Umbilical cord (tissue), 2 donors: ENCODE data around the gene CLCNKA. TPM values are rescaled to one million over a fixed set of nuclear protein-coding genes. Genes with fewer than 3 reads are reported as not detected.

Experiments used
- DNase-seq: peaks from one replicate; pipeline ENCODE4 v3.0.0-alpha.2; 2015; ENCODE audit warnings: low spot score
- total RNA-seq: library from RNA; depleted of rRNA; stranded (reverse); fragments of >200 nt; gene quantifications from one replicate; pipeline ENCODE4 v1.2.3, GENCODE V29; 2014; ENCODE audit warnings: low replicate concordance; ENCODE audit not compliant: insufficient read depth

CLCNKA gene
- total RNA-seq, 1 donor from 2014 or later: not detected

DNA sequence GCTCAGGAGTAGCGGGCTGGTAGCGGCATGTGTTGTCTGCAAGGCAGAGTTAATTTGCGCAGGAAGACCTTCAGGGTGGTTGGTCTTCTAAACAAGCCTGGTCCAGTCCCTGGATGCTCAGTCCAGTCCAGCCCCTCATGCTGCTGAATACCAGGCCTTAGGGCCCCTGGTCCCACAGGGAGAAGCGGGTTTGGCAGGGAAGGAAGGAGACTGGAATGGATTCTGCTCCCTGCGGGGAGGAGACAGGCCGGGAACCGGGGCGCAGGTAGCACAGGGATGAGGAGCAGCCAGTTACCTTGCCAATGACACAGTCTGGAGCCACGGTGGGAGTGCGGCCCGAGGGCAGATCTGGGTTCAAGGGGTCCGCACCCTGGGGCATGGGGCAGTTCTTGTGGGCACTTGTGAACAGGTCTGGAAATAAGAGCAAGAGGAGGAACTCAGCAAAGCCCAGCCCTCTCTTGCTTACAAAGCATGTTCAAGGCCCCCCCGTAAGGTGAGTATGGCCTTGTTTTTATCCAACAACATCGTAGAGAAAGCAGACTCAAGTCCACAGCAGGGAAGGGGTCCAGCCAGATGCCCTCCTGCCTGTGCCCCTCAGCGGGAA lies 41.5 kb downstream of the CLCNKA start:
- no peak for DNase-seq

DNA sequence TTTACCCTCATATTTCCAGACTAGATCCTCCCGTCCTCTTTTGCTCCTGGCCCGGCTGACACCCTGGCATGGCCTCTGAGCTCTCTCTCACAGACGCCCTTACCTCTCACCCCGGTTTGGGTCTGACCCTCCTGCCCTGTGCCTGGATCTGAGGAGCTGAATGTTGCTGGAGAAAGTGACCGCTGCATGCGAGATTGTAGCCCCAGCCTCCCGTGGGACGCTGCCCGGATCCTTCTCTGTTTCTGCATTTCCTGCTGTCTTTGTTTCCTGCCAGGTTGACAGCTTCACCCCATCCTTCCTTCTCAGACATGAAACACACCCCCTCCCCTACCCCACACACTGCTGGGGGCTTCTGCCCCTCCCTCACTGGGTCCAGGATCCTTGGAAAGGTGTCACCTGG lies 42.1 kb downstream of the CLCNKA start:
- DNase-seq: no peak

- DNase-seq: peak; percentile 69
These were observed 42.9 kb downstream of the CLCNKA start for GRCh38 chr1:16064536-16065268.

GRCh38 chr1:16065269-16065576 lies 43.4 kb downstream of the CLCNKA start:
- no peak for DNase-seq

DNA sequence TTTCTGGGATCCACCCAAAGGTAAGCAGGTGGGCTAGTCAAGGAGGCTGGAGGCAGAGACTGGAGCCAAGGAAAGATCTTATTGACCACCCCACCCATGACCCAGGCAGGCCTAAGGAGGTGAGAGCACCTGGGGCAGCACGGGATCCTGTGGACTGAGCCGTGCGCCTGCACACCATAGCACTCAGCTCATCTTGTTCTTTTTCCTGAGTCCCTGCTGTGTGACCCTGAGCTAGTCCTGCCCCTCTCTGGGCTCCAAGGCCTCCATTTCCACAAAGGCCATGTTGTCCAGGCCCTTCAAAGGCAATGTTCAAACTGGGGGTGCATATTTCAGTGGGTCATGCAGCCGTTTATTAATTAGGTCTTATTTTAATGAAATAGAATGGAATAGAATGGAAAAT lies 44.4 kb downstream of the CLCNKA start:
- DNase-seq: no peak

GRCh38 chr1:16067127-16067768 lies 45.4 kb downstream of the CLCNKA start:
- DNase-seq: no peak

DNA sequence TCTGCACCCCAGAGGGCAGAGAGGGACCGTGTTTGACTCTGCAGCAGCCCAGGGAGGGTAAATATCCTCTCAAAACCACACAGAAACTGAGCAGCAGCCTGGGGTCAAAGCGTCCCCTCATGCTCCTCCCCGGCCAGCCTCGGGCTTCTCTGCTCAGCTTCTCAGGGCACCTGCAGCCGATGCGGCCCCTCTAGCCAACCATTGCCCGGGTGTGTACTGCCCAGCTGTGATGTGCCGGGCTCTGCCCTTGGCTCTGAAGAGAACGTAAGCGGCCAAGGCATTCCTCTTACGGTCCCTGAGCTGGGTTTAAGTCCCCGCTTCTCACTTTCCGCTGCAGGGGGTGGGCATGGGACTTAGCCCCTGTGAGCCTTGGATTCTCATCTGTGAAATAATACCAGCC lies 46.1 kb downstream of the CLCNKA start:
- DNase-seq: no peak

GRCh38 chr1:16068356-16069270 lies 46.8 kb downstream of the CLCNKA start:
- no peak for DNase-seq

GRCh38 chr1:16070640-16071355 lies 49.0 kb downstream of the CLCNKA start:
- DNase-seq: no peak

DNA sequence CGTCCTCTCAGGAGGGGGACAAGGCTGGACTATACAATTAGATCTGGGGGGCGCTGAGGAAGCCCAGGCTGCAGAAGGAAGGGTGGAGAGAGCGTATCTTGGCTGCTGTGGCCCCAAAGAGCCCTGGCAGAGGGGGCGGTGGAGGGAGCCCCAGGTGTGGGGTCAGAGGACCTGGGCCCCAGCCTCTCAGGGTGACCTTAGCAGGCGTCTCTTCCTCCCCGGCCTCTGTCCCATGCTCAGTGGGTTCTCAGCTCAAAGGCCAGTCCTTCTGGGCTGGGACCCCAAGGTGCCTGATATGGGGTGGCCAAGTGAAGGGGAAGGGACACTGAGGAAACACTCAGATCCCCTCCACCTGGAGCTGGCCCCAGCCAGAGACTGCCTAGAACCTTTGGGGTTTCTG lies 49.8 kb downstream of the CLCNKA start:
- no peak for DNase-seq

GRCh38 chr1:16072095-16072494 lies 50.3 kb downstream of the CLCNKA start:
- no peak for DNase-seq

DNA sequence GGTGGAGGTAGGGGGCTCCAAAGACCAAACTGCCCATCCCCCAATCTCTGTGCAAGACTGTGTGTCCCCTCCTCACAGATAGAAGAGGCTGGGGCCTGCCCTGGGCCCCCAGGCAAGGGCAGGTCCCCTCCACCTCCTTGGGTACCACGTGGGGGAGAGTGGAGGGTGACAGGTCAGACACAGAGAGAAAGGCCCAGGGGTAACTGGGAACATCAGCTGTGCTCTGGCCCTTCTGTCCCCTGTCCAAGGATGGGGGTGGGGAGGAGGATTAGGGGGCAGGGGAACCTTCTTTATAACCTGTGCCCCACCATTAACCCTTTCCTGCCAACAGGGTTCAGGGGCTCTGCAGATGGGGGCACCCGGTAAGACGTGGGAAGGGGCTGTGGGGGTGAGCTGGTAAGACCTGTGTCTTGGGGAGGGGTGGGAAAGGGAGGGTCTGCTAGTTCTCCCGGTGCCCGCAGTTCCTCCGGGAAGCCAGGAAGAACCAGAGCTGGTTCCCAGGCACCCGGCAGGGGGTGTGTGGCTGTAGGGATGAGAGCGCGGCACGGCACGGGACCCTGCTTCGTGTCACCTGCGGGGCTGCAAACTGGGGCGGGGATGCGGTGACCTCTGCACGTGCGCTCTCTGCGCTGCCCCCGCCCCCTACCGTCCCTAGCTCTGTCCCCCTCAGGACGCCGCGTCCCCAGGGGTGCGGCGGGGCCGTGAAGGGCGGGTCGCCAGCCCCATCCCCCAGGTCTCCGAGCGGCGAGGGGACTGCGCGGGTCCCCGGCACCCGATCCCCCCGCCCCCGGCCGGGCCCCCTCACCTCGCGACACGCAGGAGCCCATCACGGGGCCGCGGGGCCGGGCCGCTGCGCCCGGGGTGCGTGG lies 51.0 kb downstream of the CLCNKA start:
- no peak for DNase-seq

- no peak for DNase-seq
These were observed 51.8 kb downstream of the CLCNKA start, which contains the start of gene FAM131C for GRCh38 chr1:16073490-16074119. Gene FAM131C (minus strand): TSS chr1:16073651. CDS start chr1:16073442, 209 bp downstream.

DNA sequence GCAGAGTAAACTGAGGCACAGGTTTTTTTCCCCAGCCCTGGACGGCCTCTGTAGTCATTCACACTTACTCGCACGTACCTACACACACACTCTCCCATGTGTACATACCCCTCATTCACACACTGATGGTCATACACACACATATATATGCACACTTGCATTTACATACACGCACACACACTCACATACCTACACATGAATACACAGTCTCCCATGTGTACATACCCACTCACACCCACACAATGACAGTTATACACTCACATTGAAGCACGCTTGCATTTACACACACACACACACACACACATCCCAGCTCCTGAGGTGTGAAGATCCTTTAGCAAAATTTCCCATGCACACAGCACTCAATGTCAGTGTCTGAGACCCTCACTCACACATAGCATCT lies 52.4 kb downstream of the CLCNKA start:
- DNase-seq: no peak

- peak; percentile 80 for DNase-seq
These were observed 53.6 kb downstream of the CLCNKA start for GRCh38 chr1:16075337-16076030.

DNA sequence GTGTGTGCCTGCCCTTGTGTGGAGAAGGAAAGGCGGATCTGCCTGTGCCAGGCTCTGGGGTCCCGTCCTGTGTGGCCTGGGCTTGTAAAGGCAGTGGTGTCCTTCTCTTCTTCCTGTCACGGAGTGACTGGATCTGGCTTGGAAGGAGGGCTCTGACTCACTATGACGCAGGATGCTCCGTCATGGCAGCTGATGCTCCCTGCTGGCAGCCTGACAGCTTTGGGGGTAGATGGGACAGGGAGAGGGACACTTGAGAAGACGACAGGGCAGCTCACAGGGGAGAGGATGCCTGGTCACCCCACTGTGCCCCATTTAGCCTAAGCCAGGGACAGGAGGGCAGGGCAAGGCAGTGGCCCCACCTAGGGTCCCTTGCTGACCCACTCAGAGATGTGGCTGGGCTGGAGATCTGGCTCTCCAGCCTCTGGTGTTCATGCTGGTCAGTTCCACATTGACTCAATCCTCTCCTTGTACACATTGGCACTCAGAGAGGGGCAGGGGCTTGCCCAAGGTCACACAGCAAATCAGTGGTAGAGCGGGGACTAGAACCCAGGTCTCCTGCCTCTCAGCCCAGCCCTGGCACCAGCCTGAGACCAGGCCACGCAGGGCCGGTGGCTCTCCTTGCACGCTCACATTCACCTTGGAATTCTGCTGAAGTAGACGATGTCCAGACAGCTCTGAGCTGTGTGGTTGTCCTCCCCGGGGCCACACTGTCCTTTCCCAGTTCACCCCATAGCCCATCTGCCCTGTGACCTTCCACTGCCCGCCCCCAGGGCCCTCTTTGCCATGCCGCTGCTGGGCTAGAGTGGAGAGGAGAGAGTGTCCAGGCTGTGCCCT lies 54.4 kb downstream of the CLCNKA start:
- DNase-seq: no peak

GRCh38 chr1:16076865-16077238 lies 55.0 kb downstream of the CLCNKA start:
- DNase-seq: no peak
